Smooth muscle cell (in vitro differentiated cells): Measurements from ENCODE around the gene P2RY14. TPM values are rescaled to one million over a fixed set of nuclear protein-coding genes. Genes with fewer than 3 reads are reported as not detected.

ENCODE experiments used
- DNase-seq: peaks from one replicate; lab custom pipeline; 2025; ENCODE audit not compliant: unreplicated experiment; lab: John Stamatoyannopoulos, UW
- H2AFZ ChIP-seq: fragments of 200-600 bp; sonication (generic); 2 replicates; pipeline ENCODE4 v1.6.0; 2016; ENCODE audit warnings: antibody characterized with exemption, low read depth, mild to moderate bottlenecking
- H3F3A ChIP-seq: fragments of 200-600 bp; sonication (generic); 2 replicates; pipeline ENCODE4 v1.6.0; 2017; ENCODE audit warnings: antibody characterized with exemption, low read depth
- H3K27ac ChIP-seq: fragments of 200-600 bp; sonication (generic); 2 replicates; pipeline ENCODE4 v1.5.1; 2016; ENCODE audit warnings: low read depth, mild to moderate bottlenecking
- H3K27me3 ChIP-seq: fragments of 200-600 bp; sonication (generic); 2 replicates; pipeline ENCODE4 v1.6.1; 2016; ENCODE audit warnings: low read depth, mild to moderate bottlenecking
- H3K36me3 ChIP-seq: fragments of 200-600 bp; sonication (generic); 2 replicates; pipeline ENCODE4 v1.5.1; 2016; ENCODE audit warnings: low read depth
- H3K4me1 ChIP-seq: fragments of 200-600 bp; sonication (generic); 2 replicates; pipeline ENCODE4 v1.5.1; 2016; ENCODE audit warnings: low read depth
- H3K4me2 ChIP-seq: fragments of 200-600 bp; sonication (generic); 2 replicates; pipeline ENCODE4 v1.6.0; 2016; ENCODE audit warnings: mild to moderate bottlenecking
- H3K4me3 ChIP-seq: fragments of 200-600 bp; sonication (generic); 2 replicates; pipeline ENCODE4 v1.5.1; 2016; ENCODE audit warnings: mild to moderate bottlenecking
- H3K79me2 ChIP-seq: fragments of 200-600 bp; sonication (generic); 2 replicates; pipeline ENCODE4 v1.6.0; 2016; ENCODE audit warnings: low read depth, mild to moderate bottlenecking
- H3K9ac ChIP-seq: fragments of 200-600 bp; sonication (generic); 2 replicates; pipeline ENCODE4 v1.6.0; 2016; ENCODE audit warnings: low read depth
- H3K9me3 ChIP-seq: fragments of 200-600 bp; sonication (generic); replicated peaks from 2 replicates; pipeline ENCODE4 v1.5.1; 2016; ENCODE audit warnings: low read depth
- H4K20me1 ChIP-seq: fragments of 200-600 bp; sonication (generic); 2 replicates; pipeline ENCODE4 v1.6.0; 2016; ENCODE audit warnings: low read depth
- WGBS: methylation state at CpG from one replicate; pipeline ENCODE4 v1.1.7; 2016; ENCODE audit warnings: low lambda C conversion rate; 5-methylcytosine and 5-hydroxymethylcytosine counted together
- polyA plus RNA-seq: library from polyadenylated mRNA; unstranded; fragments of >200 nt; fragmentation: Nextera tagmentation; extraction: Ambion mirVana; gene quantifications from 2 replicates; pipeline ENCODE4 v1.2.1, GENCODE V29; 2016
- total RNA-seq: library from RNA; depleted of rRNA; stranded (reverse); fragments of >200 nt; gene quantifications from 2 replicates; pipeline ENCODE4 v1.2.3, GENCODE V29; 2014
- TF ChIP-seq, protein P1 (sequence below): fragments of 200-600 bp; sonication (generic); IDR thresholded peaks from 2 replicates; pipeline ENCODE4 v1.5.1; 2017; ENCODE audit warnings: borderline replicate concordance, mild to moderate bottlenecking, antibody characterized with exemption; ENCODE audit not compliant: insufficient read depth, poor library complexity, severe bottlenecking

Gene P2RY14
- total and polyA plus RNA-seq, 2 experiments from 2014 or later = not detected

DNA sequence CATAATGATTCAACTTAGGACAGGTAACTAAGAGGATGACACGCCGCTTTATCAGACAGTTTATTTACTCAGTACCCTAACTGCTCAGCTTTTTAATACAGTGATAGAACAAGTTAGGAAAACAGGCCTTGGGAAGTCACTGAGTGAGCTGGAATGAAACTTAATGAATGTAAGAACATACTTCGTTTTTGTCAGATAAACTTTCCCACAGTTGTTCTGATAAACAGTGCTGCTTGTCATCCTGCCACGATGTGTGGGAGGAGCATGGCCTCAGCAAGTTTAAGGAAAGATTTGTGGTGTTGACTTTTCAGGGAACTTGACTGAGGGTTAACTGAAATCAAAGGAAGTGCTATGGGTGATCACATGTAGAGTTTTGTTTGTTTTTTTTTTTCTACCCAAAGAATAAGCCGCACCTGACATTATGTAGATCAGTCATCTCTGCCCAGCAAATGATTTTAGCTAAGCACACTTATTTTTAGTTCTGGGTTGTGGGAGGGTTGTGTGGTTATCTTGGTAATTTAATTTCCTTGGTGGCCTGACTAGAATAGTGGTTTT is 5.6 kb upstream of the P2RY14 start:
- H3K4me2 ChIP-seq = peak overlapping the region; percentile 32
- H3K27me3 ChIP-seq = no peaks in the 10 kb centered on the region
- H3K36me3 ChIP-seq = no peaks in the 10 kb centered on the region
- peak overlapping the region; percentile 20 for H2AFZ ChIP-seq
- H3K4me1 ChIP-seq = no peaks in the 10 kb centered on the region
- no peaks in the 10 kb centered on the region for H3K79me2 ChIP-seq
- no peak overlapping the region for H3K9ac ChIP-seq
- no peaks in the 10 kb centered on the region for H4K20me1 ChIP-seq
- H3F3A ChIP-seq = no peaks in the 10 kb centered on the region
- no peak for DNase-seq
- no peak overlapping the region for H3K4me3 ChIP-seq
- H3K9me3 ChIP-seq = no peaks in the 10 kb centered on the region
- H3K27ac ChIP-seq = peak overlapping the region; percentile 14
- WGBS = 44% methylated on average over 5 of the region's 5 CpGs
- TF ChIP-seq, protein P1, sequence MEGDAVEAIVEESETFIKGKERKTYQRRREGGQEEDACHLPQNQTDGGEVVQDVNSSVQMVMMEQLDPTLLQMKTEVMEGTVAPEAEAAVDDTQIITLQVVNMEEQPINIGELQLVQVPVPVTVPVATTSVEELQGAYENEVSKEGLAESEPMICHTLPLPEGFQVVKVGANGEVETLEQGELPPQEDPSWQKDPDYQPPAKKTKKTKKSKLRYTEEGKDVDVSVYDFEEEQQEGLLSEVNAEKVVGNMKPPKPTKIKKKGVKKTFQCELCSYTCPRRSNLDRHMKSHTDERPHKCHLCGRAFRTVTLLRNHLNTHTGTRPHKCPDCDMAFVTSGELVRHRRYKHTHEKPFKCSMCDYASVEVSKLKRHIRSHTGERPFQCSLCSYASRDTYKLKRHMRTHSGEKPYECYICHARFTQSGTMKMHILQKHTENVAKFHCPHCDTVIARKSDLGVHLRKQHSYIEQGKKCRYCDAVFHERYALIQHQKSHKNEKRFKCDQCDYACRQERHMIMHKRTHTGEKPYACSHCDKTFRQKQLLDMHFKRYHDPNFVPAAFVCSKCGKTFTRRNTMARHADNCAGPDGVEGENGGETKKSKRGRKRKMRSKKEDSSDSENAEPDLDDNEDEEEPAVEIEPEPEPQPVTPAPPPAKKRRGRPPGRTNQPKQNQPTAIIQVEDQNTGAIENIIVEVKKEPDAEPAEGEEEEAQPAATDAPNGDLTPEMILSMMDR = no peak

DNA sequence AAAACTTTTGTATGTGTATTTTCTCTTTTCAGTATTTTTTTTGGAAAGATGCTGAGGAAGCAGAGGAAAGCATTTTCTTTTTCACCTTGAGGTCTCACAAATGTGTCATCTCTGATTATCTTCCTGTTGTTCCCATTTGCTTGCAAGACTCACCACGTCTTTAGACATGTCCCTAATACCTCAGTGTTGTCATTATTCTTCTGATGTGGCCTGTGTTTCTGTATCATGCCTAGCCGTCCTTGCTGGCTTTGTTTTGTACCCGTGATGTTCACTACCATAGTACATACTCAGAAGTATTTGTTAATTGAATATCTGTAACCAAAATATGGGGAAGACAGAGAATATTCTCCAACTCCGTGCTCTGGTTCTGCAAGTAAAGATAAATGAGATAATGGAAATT is 5.0 kb upstream of the P2RY14 start:
- H3K27me3 ChIP-seq = no peaks in the 10 kb centered on the region
- no peak overlapping the region for H3K4me3 ChIP-seq
- no peak for DNase-seq
- H3K27ac ChIP-seq = peak overlapping the region; percentile 14
- no peaks in the 10 kb centered on the region for H3F3A ChIP-seq
- TF ChIP-seq, protein P1 = no peak
- H4K20me1 ChIP-seq = no peaks in the 10 kb centered on the region
- 63% methylated on average over 4 of the region's 4 CpGs for WGBS
- no peak overlapping the region for H2AFZ ChIP-seq
- H3K9me3 ChIP-seq = no peaks in the 10 kb centered on the region
- H3K4me2 ChIP-seq = no peak overlapping the region
- no peak overlapping the region for H3K9ac ChIP-seq
- no peaks in the 10 kb centered on the region for H3K4me1 ChIP-seq
- H3K79me2 ChIP-seq = no peaks in the 10 kb centered on the region
- no peaks in the 10 kb centered on the region for H3K36me3 ChIP-seq

DNA sequence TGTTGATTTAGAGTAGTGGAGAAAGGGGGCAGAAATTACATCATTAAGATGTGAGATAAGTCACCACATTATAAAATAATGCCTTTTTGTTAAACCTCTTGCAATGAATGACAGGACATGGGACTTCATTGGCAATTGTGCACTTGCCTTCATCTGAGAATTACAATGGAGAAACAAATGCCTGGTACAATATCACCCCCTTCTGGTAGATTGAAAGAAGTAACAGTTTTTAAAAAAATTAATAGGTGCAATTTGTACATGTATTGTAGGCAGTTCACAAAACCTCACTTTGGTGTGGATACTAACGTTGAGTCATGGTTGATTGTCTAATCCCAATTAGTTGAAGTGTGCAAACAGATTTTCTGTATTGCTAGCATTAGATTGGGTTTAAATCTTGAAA is 4.6 kb upstream of the P2RY14 start:
- no peaks in the 10 kb centered on the region for H3K27me3 ChIP-seq
- no peak overlapping the region for H3K4me2 ChIP-seq
- H3K27ac ChIP-seq = no peak overlapping the region
- no peaks in the 10 kb centered on the region for H3F3A ChIP-seq
- DNase-seq = no peak
- no peaks in the 10 kb centered on the region for H3K79me2 ChIP-seq
- 15% methylated on average over 1 of the region's 1 CpG for WGBS
- H3K4me1 ChIP-seq = no peaks in the 10 kb centered on the region
- H4K20me1 ChIP-seq = no peaks in the 10 kb centered on the region
- no peak overlapping the region for H3K4me3 ChIP-seq
- H3K9ac ChIP-seq = no peak overlapping the region
- H3K9me3 ChIP-seq = no peaks in the 10 kb centered on the region
- no peak overlapping the region for H2AFZ ChIP-seq
- no peaks in the 10 kb centered on the region for H3K36me3 ChIP-seq
- TF ChIP-seq, protein P1 = peak; percentile 69

DNA sequence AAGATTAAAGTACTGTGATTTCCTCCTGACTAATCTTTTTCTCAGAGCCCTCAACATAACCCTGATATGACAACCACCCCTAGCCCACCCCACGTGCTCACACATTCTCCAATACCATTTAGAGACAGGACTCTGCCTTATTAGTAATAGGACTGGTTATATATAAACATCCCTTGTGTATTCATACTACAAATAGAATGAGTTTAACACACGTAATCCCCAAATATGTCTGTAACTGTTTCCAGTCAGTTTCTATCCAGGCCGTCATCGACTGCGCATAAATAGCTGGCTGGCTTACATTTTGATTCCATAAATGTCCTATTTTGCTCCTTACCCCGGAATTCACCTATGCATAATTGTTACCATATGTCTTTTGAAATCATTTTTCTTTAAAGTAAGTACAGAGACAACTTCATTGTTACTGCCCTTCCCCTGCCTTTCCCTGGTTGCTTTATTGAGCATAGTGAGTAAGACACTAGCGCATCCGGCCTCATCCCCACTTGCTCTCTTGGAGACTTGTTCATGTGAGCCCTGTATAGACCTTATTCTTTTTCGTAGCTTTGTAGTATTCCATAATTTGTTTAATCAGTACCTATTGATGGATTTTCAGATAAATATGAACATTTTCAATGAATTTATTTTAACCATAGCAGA is 3.5 kb upstream of the P2RY14 start:
- Histone ChIP-seq H3K4me1 (no peaks in the 10 kb centered on the region), H4K20me1 (no peaks in the 10 kb centered on the region), H3K27me3 (no peaks in the 10 kb centered on the region), H3K9me3 (no peaks in the 10 kb centered on the region), H3K9ac (no peak overlapping the region), H3K4me2 (no peak overlapping the region), H3K27ac (peak overlapping the region; percentile 13), H2AFZ (no peak overlapping the region), H3K36me3 (no peaks in the 10 kb centered on the region), H3K4me3 (no peak overlapping the region), H3K79me2 (no peaks in the 10 kb centered on the region), H3F3A (no peaks in the 10 kb centered on the region)
- no peak for DNase-seq
- WGBS = 56% methylated on average over 9 of the region's 9 CpGs
- TF ChIP-seq, protein P1 = no peak
